Neural progenitor cell (in vitro differentiated cells): ENCODE data around the gene RTN4IP1. TPM values are rescaled to one million over a fixed set of nuclear protein-coding genes. Genes with fewer than 3 reads are reported as not detected.
"Not testable (repeated sequence)": the region's sequence is repeated elsewhere in the genome, so short reads cannot be mapped to it uniquely, and the experiment has no call there.

Experiments used
- DNase-seq: peaks from one replicate; pipeline ENCODE4 v3.0.0-alpha.2; 2016; ENCODE audit warnings: low spot score
- H2AFZ ChIP-seq: fragments of 200-600 bp; sonication (generic); replicated peaks from 2 replicates; pipeline ENCODE4 v1.6.1; 2016; ENCODE audit warnings: antibody characterized with exemption
- H3F3A ChIP-seq: fragments of 200-600 bp; sonication (generic); 2 replicates; pipeline ENCODE4 v1.6.1; 2016; ENCODE audit warnings: antibody characterized with exemption, low read depth
- H3K27ac ChIP-seq: fragments of 200-600 bp; sonication (generic); 2 replicates; pipeline ENCODE4 v1.5.1; 2016; ENCODE audit warnings: mild to moderate bottlenecking
- H3K27me3 ChIP-seq: fragments of 200-600 bp; sonication (generic); 2 replicates; pipeline ENCODE4 v1.6.1; 2016; ENCODE audit warnings: mild to moderate bottlenecking, moderate library complexity
- H3K36me3 ChIP-seq: fragments of 200-600 bp; sonication (generic); 2 replicates; pipeline ENCODE4 v1.5.1; 2016
- H3K4me1 ChIP-seq: fragments of 200-600 bp; sonication (generic); 2 replicates; pipeline ENCODE4 v1.6.1; 2016; ENCODE audit warnings: mixed run types
- H3K4me2 ChIP-seq: fragments of 200-600 bp; sonication (generic); 2 replicates; pipeline ENCODE4 v1.6.1; 2016
- H3K4me3 ChIP-seq: fragments of 200-600 bp; sonication (generic); 2 replicates; pipeline ENCODE4 v1.5.1; 2016
- H3K79me2 ChIP-seq: fragments of 200-600 bp; sonication (generic); 2 replicates; pipeline ENCODE4 v1.6.1; 2016; ENCODE audit warnings: low read depth
- H3K9ac ChIP-seq: fragments of 200-600 bp; sonication (generic); 2 replicates; pipeline ENCODE4 v1.6.1; 2016
- H3K9me3 ChIP-seq: fragments of 200-600 bp; sonication (generic); 2 replicates; pipeline ENCODE4 v1.5.1; 2016; ENCODE audit warnings: low read depth
- H4K20me1 ChIP-seq: fragments of 200-600 bp; sonication (generic); 2 replicates; pipeline ENCODE4 v1.6.1; 2016; ENCODE audit warnings: low read depth
- H3K27ac Mint-ChIP-seq: 3 replicates; pipeline ENCODE4 v1.8.0; 2021; ENCODE audit warnings: mixed read lengths
- H3K27me3 Mint-ChIP-seq: 2 replicates; pipeline ENCODE4 v1.8.0; 2022; ENCODE audit warnings: low read depth, mild to moderate bottlenecking, inconsistent platforms, moderate library complexity, mixed read lengths; ENCODE audit not compliant: insufficient read depth
- H3K36me3 Mint-ChIP-seq: 3 replicates; pipeline ENCODE4 v1.8.0; 2021; ENCODE audit warnings: mixed read lengths
- H3K4me1 Mint-ChIP-seq: 3 replicates; pipeline ENCODE4 v1.8.0; 2021; ENCODE audit warnings: mixed read lengths
- H3K4me3 Mint-ChIP-seq: 3 replicates; pipeline ENCODE4 v1.8.0; 2021; ENCODE audit warnings: mild to moderate bottlenecking, moderate library complexity, mixed read lengths
- H3K9me3 Mint-ChIP-seq: 3 replicates; pipeline ENCODE4 v1.8.0; 2020; ENCODE audit warnings: mixed read lengths
- CTCF ChIP-seq: fragments of 200-600 bp; sonication (generic); IDR thresholded peaks from 2 replicates; pipeline ENCODE4 v1.5.1; 2017; ENCODE audit warnings: antibody characterized with exemption, mild to moderate bottlenecking
- EZH2 ChIP-seq: fragments of 200-600 bp; sonication (generic); IDR thresholded peaks from 2 replicates; pipeline ENCODE4 v1.6.1; 2017; ENCODE audit warnings: antibody characterized with exemption, mild to moderate bottlenecking, moderate library complexity
- EZH2phosphoT487 ChIP-seq: fragments of 200-600 bp; sonication (generic); IDR thresholded peaks from 2 replicates; pipeline ENCODE4 v1.6.1; 2017; ENCODE audit warnings: antibody characterized with exemption
- total RNA-seq: library from RNA; depleted of rRNA; stranded (reverse); fragments of >200 nt; gene quantifications from 2 replicates; pipeline ENCODE4 v1.2.3, GENCODE V29; 2015; ENCODE audit warnings: low replicate concordance

Gene RTN4IP1
- total RNA-seq, 1 donor from 2014 or later: 10.2 TPM

- Mint-ChIP-seq H3K4me1 (no peaks in the 10 kb centered on the region), H3K27ac (no peak overlapping the region), H3K27me3 (no peaks in the 10 kb centered on the region), H3K36me3 (no peaks in the 10 kb centered on the region), H3K4me3 (no peak overlapping the region), H3K9me3 (no peaks in the 10 kb centered on the region)
- H3K9ac ChIP-seq: no peak overlapping the region
- H3K27ac ChIP-seq: no peak overlapping the region
- no peak overlapping the region for H3K4me3 ChIP-seq
- H3K4me2 ChIP-seq: no peak overlapping the region
- no peaks in the 10 kb centered on the region for H4K20me1 ChIP-seq
- H3K4me1 ChIP-seq: no peaks in the 10 kb centered on the region
- TF ChIP-seq EZH2 (no peak), EZH2phosphoT487 (no peak), CTCF (no peak)
- H3F3A ChIP-seq: no peaks in the 10 kb centered on the region
- H3K27me3 ChIP-seq: no peaks in the 10 kb centered on the region
- H2AFZ ChIP-seq: no peak overlapping the region
- H3K79me2 ChIP-seq: no peaks in the 10 kb centered on the region
- H3K9me3 ChIP-seq: no peaks in the 10 kb centered on the region
- H3K36me3 ChIP-seq: no peaks in the 10 kb centered on the region
- no peak for DNase-seq
Observed at GRCh38 chr6:106561686-106562405, 67.5 kb downstream of the RTN4IP1 start.

- Histone ChIP-seq H3K27ac (no peak overlapping the region), H2AFZ (no peak overlapping the region), H3K27me3 (no peaks in the 10 kb centered on the region), H3K4me2 (no peak overlapping the region), H3K4me1 (no peaks in the 10 kb centered on the region), H3K79me2 (no peaks in the 10 kb centered on the region), H3K9ac (no peak overlapping the region), H3K36me3 (no peaks in the 10 kb centered on the region), H3F3A (no peaks in the 10 kb centered on the region), H4K20me1 (no peaks in the 10 kb centered on the region), H3K9me3 (no peaks in the 10 kb centered on the region), H3K4me3 (no peak overlapping the region)
- no peak overlapping the region for H3K4me3 Mint-ChIP-seq
- no peaks in the 10 kb centered on the region for H3K27me3 Mint-ChIP-seq
- no peaks in the 10 kb centered on the region for H3K4me1 Mint-ChIP-seq
- TF ChIP-seq CTCF: no peak
- TF ChIP-seq EZH2: no peak
- no peak for TF ChIP-seq EZH2phosphoT487
- no peak overlapping the region for H3K27ac Mint-ChIP-seq
- no peaks in the 10 kb centered on the region for H3K9me3 Mint-ChIP-seq
- no peak for DNase-seq
- H3K36me3 Mint-ChIP-seq: no peaks in the 10 kb centered on the region
Observed at GRCh38 chr6:106560996-106561685, 68.2 kb downstream of the RTN4IP1 start.

- not testable (repeated sequence) for H3K4me3 ChIP-seq, H3K27ac Mint-ChIP-seq, H3K9ac ChIP-seq, H3K27me3 ChIP-seq, H3K4me3 Mint-ChIP-seq, DNase-seq, H3K36me3 Mint-ChIP-seq, H3K9me3 Mint-ChIP-seq, H3K27ac ChIP-seq, H3K4me1 ChIP-seq, H3K36me3 ChIP-seq, H3F3A ChIP-seq, H2AFZ ChIP-seq, H3K4me2 ChIP-seq, H3K27me3 Mint-ChIP-seq, H3K9me3 ChIP-seq, H3K79me2 ChIP-seq, H4K20me1 ChIP-seq, H3K4me1 Mint-ChIP-seq
Observed at GRCh38 chr6:106559659-106560058, 69.6 kb downstream of the RTN4IP1 start.

GRCh38 chr6:106558364-106558763 lies 70.9 kb downstream of the RTN4IP1 start:
- H3K9me3 Mint-ChIP-seq: no peaks in the 10 kb centered on the region
- H3K9me3 ChIP-seq: no peaks in the 10 kb centered on the region
- no peak overlapping the region for H3K4me2 ChIP-seq
- DNase-seq: no peak
- H3K79me2 ChIP-seq: no peaks in the 10 kb centered on the region
- no peaks in the 10 kb centered on the region for H3K27me3 Mint-ChIP-seq
- no peaks in the 10 kb centered on the region for H3K36me3 Mint-ChIP-seq
- no peaks in the 10 kb centered on the region for H3K27me3 ChIP-seq
- H3F3A ChIP-seq: no peaks in the 10 kb centered on the region
- H3K27ac Mint-ChIP-seq: no peak overlapping the region
- H3K4me3 ChIP-seq: no peak overlapping the region
- no peak overlapping the region for H3K27ac ChIP-seq
- H3K9ac ChIP-seq: no peak overlapping the region
- no peaks in the 10 kb centered on the region for H3K4me1 ChIP-seq
- H2AFZ ChIP-seq: no peak overlapping the region
- no peaks in the 10 kb centered on the region for H3K36me3 ChIP-seq
- TF ChIP-seq EZH2phosphoT487 (no peak), EZH2 (no peak), CTCF (no peak)
- H4K20me1 ChIP-seq: no peaks in the 10 kb centered on the region
- no peak overlapping the region for H3K4me3 Mint-ChIP-seq
- no peaks in the 10 kb centered on the region for H3K4me1 Mint-ChIP-seq
